PC-9 (cell line): ENCODE results near the gene ZPBP2.

Experiments
- CTCF ChIP-seq: fragments of 200-600 bp; sonication (generic); conservative IDR thresholded peaks from 2 replicates; pipeline ENCODE4 v1.6.1; 2017; ENCODE audit warnings: mixed run types, antibody characterized with exemption, mild to moderate bottlenecking, moderate library complexity
- EZH2 ChIP-seq: fragments of 200-600 bp; sonication (generic); IDR thresholded peaks from 2 replicates; pipeline ENCODE4 v1.8.0; 2017; ENCODE audit warnings: antibody characterized with exemption, low read depth

- TF ChIP-seq CTCF (no peak), EZH2 (no peak)
These were observed 55.2 kb downstream of the ZPBP2 start for GRCh38 chr17:39923230-39923629.
